Muscle layer of colon (tissue), 2 donors: ENCODE measurements around the gene ADTRP.

Experiments used
- H3K27ac ChIP-seq: one replicate; pipeline ENCODE4 v1.7.0; 2013; ENCODE audit warnings: low read depth, mild to moderate bottlenecking, low read length, moderate library complexity
- H3K27me3 ChIP-seq, 2 donors: one replicate each; pipeline ENCODE4 v1.7.0; 2013; ENCODE audit warnings: low read length in 2 of 2, mild to moderate bottlenecking in 2 of 2; ENCODE audit not compliant: insufficient read depth in 2 of 2, control insufficient read depth in 1 of 2
- H3K36me3 ChIP-seq: one replicate; pipeline ENCODE4 v1.7.0; 2013; ENCODE audit warnings: mild to moderate bottlenecking, low read length; ENCODE audit not compliant: insufficient read depth
- H3K4me1 ChIP-seq: one replicate; pipeline ENCODE4 v1.7.0; 2013; ENCODE audit warnings: mild to moderate bottlenecking, low read length; ENCODE audit not compliant: insufficient read depth
- H3K4me3 ChIP-seq, 2 donors: one replicate each; pipeline ENCODE4 v1.7.0; 2013; ENCODE audit warnings: low read length in 2 of 2, low read depth in 1 of 2, mild to moderate bottlenecking in 1 of 2, moderate library complexity in 1 of 2
- H3K9ac ChIP-seq: one replicate; pipeline ENCODE4 v1.7.0; 2013; ENCODE audit warnings: low read length
- H3K9me3 ChIP-seq: one replicate; pipeline ENCODE4 v1.7.0; 2013; ENCODE audit warnings: mild to moderate bottlenecking, low read length
- donor health status: abdominal sarcoma.
- donor health status: Adenocarcinoma of cecum.

Gene ADTRP

GRCh38 chr6:11812439-11812838 lies 33.8 kb upstream of the ADTRP start:
- Histone ChIP-seq H3K4me1 (peaks cover 18% of the 10 kb centered on the region), H3K36me3 (no peaks in the 10 kb centered on the region), H3K9ac (no peak overlapping the region), H3K9me3 (no peaks in the 10 kb centered on the region), H3K27ac (no peak overlapping the region), H3K27me3 (no peaks in the 10 kb centered on the region), H3K4me3 (no peak overlapping the region)

- no peak overlapping the region for H3K27ac ChIP-seq
Measured at GRCh38 chr6:11811644-11812264, 33.2 kb upstream of the ADTRP start.

GRCh38 chr6:11810854-11811643 lies 32.4 kb upstream of the ADTRP start:
- Histone ChIP-seq H3K27me3 (no peaks in the 10 kb centered on the region), H3K4me3 (no peak overlapping the region), H3K9ac (no peak overlapping the region), H3K27ac (no peak overlapping the region), H3K4me1 (peaks cover 18% of the 10 kb centered on the region), H3K36me3 (no peaks in the 10 kb centered on the region), H3K9me3 (no peaks in the 10 kb centered on the region)

More at GRCh38 chr6:11811644-11812264, 33.2 kb upstream of the ADTRP start:
- no peaks in the 10 kb centered on the region for H3K27me3 ChIP-seq
- H3K9me3 ChIP-seq: no peaks in the 10 kb centered on the region
- no peaks in the 10 kb centered on the region for H3K36me3 ChIP-seq
- no peak overlapping the region for H3K9ac ChIP-seq
- no peak overlapping the region for H3K4me3 ChIP-seq
- peaks cover 18% of the 10 kb centered on the region for H3K4me1 ChIP-seq

- H3K27me3 ChIP-seq: no peaks in the 10 kb centered on the region
- H3K9me3 ChIP-seq: no peaks in the 10 kb centered on the region
- H3K4me1 ChIP-seq: peaks cover 18% of the 10 kb centered on the region
- H3K27ac ChIP-seq: no peak overlapping the region
- no peak overlapping the region for H3K9ac ChIP-seq
- H3K36me3 ChIP-seq: no peaks in the 10 kb centered on the region
- H3K4me3 ChIP-seq: no peak overlapping the region
Measured at GRCh38 chr6:11810039-11810541, 31.5 kb upstream of the ADTRP start.

GRCh38 chr6:11808054-11808453 lies 29.5 kb upstream of the ADTRP start:
- H3K9me3 ChIP-seq: no peaks in the 10 kb centered on the region
- H3K27me3 ChIP-seq: no peaks in the 10 kb centered on the region
- H3K4me3 ChIP-seq: no peak overlapping the region
- no peak overlapping the region for H3K27ac ChIP-seq
- no peak overlapping the region for H3K9ac ChIP-seq
- H3K4me1 ChIP-seq: peaks cover 18% of the 10 kb centered on the region
- H3K36me3 ChIP-seq: no peaks in the 10 kb centered on the region

- peaks cover 18% of the 10 kb centered on the region for H3K4me1 ChIP-seq
- H3K27me3 ChIP-seq: no peaks in the 10 kb centered on the region
- H3K36me3 ChIP-seq: no peaks in the 10 kb centered on the region
- H3K9ac ChIP-seq: no peak overlapping the region
- H3K27ac ChIP-seq: no peak overlapping the region
- no peak overlapping the region for H3K4me3 ChIP-seq
- H3K9me3 ChIP-seq: no peaks in the 10 kb centered on the region
Measured at GRCh38 chr6:11806561-11807317, 28.1 kb upstream of the ADTRP start.

- Histone ChIP-seq H3K4me3 (no peak overlapping the region), H3K36me3 (no peaks in the 10 kb centered on the region), H3K9ac (no peak overlapping the region), H3K9me3 (no peaks in the 10 kb centered on the region), H3K4me1 (peaks cover 13% of the 10 kb centered on the region), H3K27ac (no peak overlapping the region), H3K27me3 (no peaks in the 10 kb centered on the region)
Measured at GRCh38 chr6:11805259-11806053, 26.9 kb upstream of the ADTRP start.

- peaks cover 5% of the 10 kb centered on the region for H3K4me1 ChIP-seq
- H3K27ac ChIP-seq: no peak overlapping the region
- H3K9ac ChIP-seq: no peak overlapping the region
- H3K36me3 ChIP-seq: no peaks in the 10 kb centered on the region
- H3K9me3 ChIP-seq: no peaks in the 10 kb centered on the region
- H3K4me3 ChIP-seq: no peak overlapping the region
- no peaks in the 10 kb centered on the region for H3K27me3 ChIP-seq
Measured at GRCh38 chr6:11804701-11805100, 26.1 kb upstream of the ADTRP start.

GRCh38 chr6:11804135-11804534 lies 25.5 kb upstream of the ADTRP start:
- no peak overlapping the region for H3K9ac ChIP-seq
- no peaks in the 10 kb centered on the region for H3K36me3 ChIP-seq
- H3K4me1 ChIP-seq: no peaks in the 10 kb centered on the region
- H3K27ac ChIP-seq: no peak overlapping the region
- no peaks in the 10 kb centered on the region for H3K9me3 ChIP-seq
- H3K27me3 ChIP-seq: no peaks in the 10 kb centered on the region
- H3K4me3 ChIP-seq: no peak overlapping the region

GRCh38 chr6:11803591-11803971 lies 25.0 kb upstream of the ADTRP start:
- no peaks in the 10 kb centered on the region for H3K9me3 ChIP-seq
- H3K27me3 ChIP-seq: no peaks in the 10 kb centered on the region
- no peaks in the 10 kb centered on the region for H3K4me1 ChIP-seq
- H3K9ac ChIP-seq: no peak overlapping the region
- H3K4me3 ChIP-seq: no peak overlapping the region
- no peaks in the 10 kb centered on the region for H3K36me3 ChIP-seq
- no peak overlapping the region for H3K27ac ChIP-seq
